HG03280 (cell line): ENCODE results near the gene CLIP4.

ENCODE experiments used
- ATAC-seq: cut with Tn5 transposase; IDR thresholded peaks from one replicate; pipeline ENCODE4 v1.9.1; 2021; ENCODE audit warnings: mild to moderate bottlenecking, moderate library complexity; ENCODE audit not compliant: unreplicated experiment

CLIP4 gene

GRCh38 chr2:29182920-29183319 lies 67.7 kb downstream of the CLIP4 start:
- no peak for ATAC-seq

GRCh38 chr2:29184531-29184930 lies 69.3 kb downstream of the CLIP4 start:
- ATAC-seq: no peak

GRCh38 chr2:29186817-29187216 lies 71.6 kb downstream of the CLIP4 start:
- no peak for ATAC-seq

- no peak for ATAC-seq
Measured at GRCh38 chr2:29187926-29188325, 72.7 kb downstream of the CLIP4 start.

GRCh38 chr2:29189052-29189451 lies 73.8 kb downstream of the CLIP4 start:
- ATAC-seq: no peak

- ATAC-seq: no peak
Measured at GRCh38 chr2:29191817-29192216, 76.6 kb downstream of the CLIP4 start.

GRCh38 chr2:29192526-29192925 lies 77.3 kb downstream of the CLIP4 start:
- ATAC-seq: no peak

- no peak for ATAC-seq
Measured at GRCh38 chr2:29193111-29193510, 77.9 kb downstream of the CLIP4 start.

- ATAC-seq: no peak
Measured at GRCh38 chr2:29193681-29194080, 78.5 kb downstream of the CLIP4 start.

- ATAC-seq: no peak
Measured at GRCh38 chr2:29195796-29196195, 80.6 kb downstream of the CLIP4 start.

- ATAC-seq: peak; percentile 62
Measured at GRCh38 chr2:29196792-29197788, 81.9 kb downstream of the CLIP4 start.

GRCh38 chr2:29201979-29202378 lies 86.8 kb downstream of the CLIP4 start:
- no peak for ATAC-seq

GRCh38 chr2:29202819-29203495 lies 87.7 kb downstream of the CLIP4 start:
- ATAC-seq: no peak

GRCh38 chr2:29206941-29207340 lies 91.7 kb downstream of the CLIP4 start:
- no peak for ATAC-seq

GRCh38 chr2:29207352-29208148 lies 92.3 kb downstream of the CLIP4 start:
- no peak for ATAC-seq

GRCh38 chr2:29209551-29209950 lies 94.3 kb downstream of the CLIP4 start:
- no peak for ATAC-seq

- no peak for ATAC-seq
Measured at GRCh38 chr2:29212009-29212408, 96.8 kb downstream of the CLIP4 start.

GRCh38 chr2:29213888-29214291 lies 98.7 kb downstream of the CLIP4 start:
- ATAC-seq: no peak

- no peak for ATAC-seq
Measured at GRCh38 chr2:29215073-29215472, 99.9 kb downstream of the CLIP4 start.

- no peak for ATAC-seq
Measured at GRCh38 chr2:29215739-29216608, 100.8 kb downstream of the CLIP4 start.
